LNCaP clone FGC (cell line): Measurements from ENCODE around the gene MBOAT2.

Source experiments
- DNase-seq: peaks from one replicate; pipeline ENCODE4 v3.0.0-alpha.2; 2011; ENCODE audit warnings: low read depth
- H3K4me3 ChIP-seq: 2 replicates; pipeline ENCODE4 v1.5.1; 2011; ENCODE audit warnings: mild to moderate bottlenecking, low read depth, low read length, control low read depth
- CTCF ChIP-seq: IDR thresholded peaks from 2 replicates; pipeline ENCODE4 v1.5.1; 2012; ENCODE audit warnings: mild to moderate bottlenecking; ENCODE audit not compliant: control insufficient read depth, insufficient read depth; ENCODE audit errors: extremely low read depth

The MBOAT2 gene

DNA sequence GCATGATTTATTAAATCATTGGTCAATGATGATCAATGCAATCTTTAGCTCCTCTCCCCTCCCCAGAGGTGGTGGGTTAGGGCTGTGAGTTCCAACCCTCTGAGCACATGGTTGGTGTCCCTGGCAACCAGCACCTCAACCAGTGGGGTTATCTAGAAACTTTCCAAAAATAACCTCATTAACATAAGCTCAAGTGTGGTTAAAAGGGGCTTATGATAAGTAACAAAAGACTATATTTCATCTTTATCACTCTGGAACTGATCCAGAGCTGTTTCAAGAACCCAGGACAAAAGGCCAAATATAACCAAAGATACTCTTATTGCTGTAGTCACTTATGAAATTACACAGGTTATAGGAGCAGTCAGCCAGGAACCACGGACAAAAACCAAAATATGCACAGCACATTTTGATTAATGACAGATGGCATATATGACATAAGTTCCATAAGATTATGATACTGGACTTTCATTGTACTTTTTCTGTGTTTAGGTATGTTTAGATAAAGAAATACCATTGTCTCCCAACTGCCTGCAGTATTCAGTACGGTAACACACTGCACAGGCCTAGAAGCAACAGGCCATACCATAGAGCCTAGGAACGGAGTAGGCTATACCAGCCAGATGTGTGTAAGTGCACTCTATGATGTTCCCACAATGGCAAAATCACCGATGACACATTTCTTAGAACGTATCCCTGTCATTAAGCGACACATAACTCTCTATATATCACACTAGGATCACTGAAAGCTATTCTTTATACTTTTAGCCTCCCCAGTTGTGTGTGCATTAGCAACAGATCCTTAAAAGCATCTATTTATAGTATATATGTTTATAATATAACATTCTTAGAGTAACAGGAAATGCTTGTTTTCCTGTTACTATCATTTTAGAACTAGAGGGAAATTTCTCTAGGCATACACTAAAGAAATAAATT lies 197.9 kb downstream of the MBOAT2 start:
- no peak for TF ChIP-seq CTCF
- no peak for DNase-seq
- H3K4me3 ChIP-seq: no peak overlapping the region

- TF ChIP-seq CTCF: peak; percentile 20; the same call in 1 of the 2 replicates
- DNase-seq: peak; percentile 95
- H3K4me3 ChIP-seq: no peak overlapping the region
These were observed 199.7 kb downstream of the MBOAT2 start for GRCh38 chr2:8803658-8804379.

DNA sequence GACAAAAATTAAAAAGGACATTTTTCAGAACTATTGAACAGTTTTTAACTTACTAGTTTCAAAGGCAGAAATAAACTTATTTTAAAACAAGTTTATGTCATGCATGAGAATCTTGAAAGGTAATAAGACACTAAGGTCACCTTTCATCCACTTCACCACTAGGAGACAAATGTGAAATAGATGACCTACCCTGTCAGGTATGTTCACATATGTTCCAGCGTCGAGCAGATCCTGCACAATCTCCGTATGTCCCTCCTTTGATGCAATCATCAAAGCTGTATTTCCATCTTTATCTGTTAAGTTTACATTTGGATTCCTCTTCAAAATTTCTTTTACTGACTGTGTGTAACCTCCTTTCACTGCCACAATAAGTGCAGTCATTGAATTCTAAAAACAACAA lies 200.7 kb downstream of the MBOAT2 start:
- TF ChIP-seq CTCF: no peak
- DNase-seq: no peak
- H3K4me3 ChIP-seq: no peak overlapping the region
